VCaP (cell line): ENCODE results near the gene CCDC157.
A peak's percentile ranks its signal among the peaks of the same experiment; 100 is the strongest.

ENCODE experiments used
- H3K27ac ChIP-seq: fragments of 450-650 bp; 2 replicates; pipeline ENCODE4 v1.5.1; 2017
- CTCF ChIP-seq: fragments of 450-650 bp; conservative IDR thresholded peaks from 2 replicates; pipeline ENCODE4 v1.5.1; 2017; ENCODE audit warnings: mild to moderate bottlenecking, moderate library complexity

The CCDC157 gene

GRCh38 chr22:30321461-30321860, 35.3 kb upstream of the CCDC157 start:
- TF ChIP-seq CTCF = no peak

GRCh38 chr22:30323246-30323645, 33.6 kb upstream of the CCDC157 start:
- H3K27ac ChIP-seq = no peak overlapping the region
- no peak for TF ChIP-seq CTCF

More at GRCh38 chr22:30321461-30321860, 35.3 kb upstream of the CCDC157 start:
- no peak overlapping the region for H3K27ac ChIP-seq

GRCh38 chr22:30324014-30324730, 32.6 kb upstream of the CCDC157 start:
- no peak overlapping the region for H3K27ac ChIP-seq
- TF ChIP-seq CTCF = no peak

GRCh38 chr22:30325065-30325720, 31.6 kb upstream of the CCDC157 start:
- peak overlapping the region; percentile 81; the same call in 1 of the 2 replicates for H3K27ac ChIP-seq
- TF ChIP-seq CTCF = no peak

GRCh38 chr22:30325724-30326254, 31.0 kb upstream of the CCDC157 start:
- H3K27ac ChIP-seq = peak overlapping the region; percentile 81; the same call in 1 of the 2 replicates

GRCh38 chr22:30326255-30326705, 30.5 kb upstream of the CCDC157 start:
- TF ChIP-seq CTCF = no peak
- H3K27ac ChIP-seq = peak overlapping the region; percentile 81

More at GRCh38 chr22:30325724-30326254, 31.0 kb upstream of the CCDC157 start:
- no peak for TF ChIP-seq CTCF

- no peak for TF ChIP-seq CTCF
- H3K27ac ChIP-seq = peak within 1 kb of the TSS; percentile 81
These were observed 30.0 kb upstream of the CCDC157 start, which contains the start of gene TBC1D10A for GRCh38 chr22:30326706-30327362. Gene TBC1D10A, minus strand, starts transcription at chr22:30326941. Its CDS starts 60 bp downstream, at chr22:30326881.
